H1 (cell line): ENCODE results near the gene RNASE7. TPM values are rescaled to one million over a fixed set of nuclear protein-coding genes. Genes with fewer than 3 reads are reported as not detected.

Source experiments
- HDAC6 ChIP-seq: IDR thresholded peaks from one replicate; pipeline ENCODE4 v1.7.1; 2012; ENCODE audit warnings: low read depth, mild to moderate bottlenecking, inconsistent platforms, low read length, moderate library complexity
- JUND ChIP-seq: IDR thresholded peaks from 2 replicates; pipeline ENCODE4 v1.6.1; 2011; ENCODE audit warnings: mild to moderate bottlenecking, improper control_type of control experiment, low read length
- KDM4A ChIP-seq: IDR thresholded peaks from one replicate; pipeline ENCODE4 v1.7.1; 2012; ENCODE audit warnings: low read depth, mild to moderate bottlenecking, moderate library complexity, low read length, inconsistent platforms; ENCODE audit not compliant: severe bottlenecking
- SP1 ChIP-seq: IDR thresholded peaks from 2 replicates; pipeline ENCODE4 v1.6.1; 2011; ENCODE audit warnings: low read depth, low read length
- SP4 ChIP-seq: IDR thresholded peaks from 2 replicates; pipeline ENCODE4 v1.6.1; 2012; ENCODE audit warnings: low read length, inconsistent platforms
- TAF7 ChIP-seq: optimal IDR thresholded peaks from 2 replicates; pipeline ENCODE3; 2011; ENCODE audit warnings: low read depth, mild to moderate bottlenecking, inconsistent platforms, low read length, moderate library complexity, borderline replicate concordance
- TBP ChIP-seq: IDR thresholded peaks from 2 replicates; pipeline ENCODE4 v1.6.1; 2011; ENCODE audit warnings: low read depth, low read length, improper control_type of control experiment
- polyA plus RNA-seq, 7 experiments: library from polyadenylated mRNA; depleted of rRNA in 3 of 7; stranded (reverse) in 5 of 7; unstranded in 2 of 7; fragments of >200 nt in 5 of 7; fragments of 200-250 nt in 2 of 7; gene quantifications; 1 replicate in 5 of 7; 2 replicates in 1 of 7; 4 replicates in 1 of 7; pipeline versions ENCODE4 v1.2.1 to v1.2.3, GENCODE V29; 2011 to 2013; ENCODE audit warnings: missing spikeins in 2 of 7, mixed read lengths in 2 of 7
- total RNA-seq: library from RNA; stranded (reverse); fragmentation: NEBNext Ultra II Directional; extraction: Animal tissue kit (Norgen Biotek cat#: 25700); gene quantifications from 2 replicates; pipeline ENCODE4 v1.2.1, GENCODE V29; 2021
- TF ChIP-seq, protein P1 (sequence below): IDR thresholded peaks from 2 replicates; pipeline ENCODE4 v1.6.1; 2012; ENCODE audit warnings: low read length, inconsistent platforms

Gene RNASE7
- total and polyA plus RNA-seq, 2 of the 8 experiments (the other 6 are each of a cell fraction or from before 2014, with no cell fraction given) = not detected

DNA sequence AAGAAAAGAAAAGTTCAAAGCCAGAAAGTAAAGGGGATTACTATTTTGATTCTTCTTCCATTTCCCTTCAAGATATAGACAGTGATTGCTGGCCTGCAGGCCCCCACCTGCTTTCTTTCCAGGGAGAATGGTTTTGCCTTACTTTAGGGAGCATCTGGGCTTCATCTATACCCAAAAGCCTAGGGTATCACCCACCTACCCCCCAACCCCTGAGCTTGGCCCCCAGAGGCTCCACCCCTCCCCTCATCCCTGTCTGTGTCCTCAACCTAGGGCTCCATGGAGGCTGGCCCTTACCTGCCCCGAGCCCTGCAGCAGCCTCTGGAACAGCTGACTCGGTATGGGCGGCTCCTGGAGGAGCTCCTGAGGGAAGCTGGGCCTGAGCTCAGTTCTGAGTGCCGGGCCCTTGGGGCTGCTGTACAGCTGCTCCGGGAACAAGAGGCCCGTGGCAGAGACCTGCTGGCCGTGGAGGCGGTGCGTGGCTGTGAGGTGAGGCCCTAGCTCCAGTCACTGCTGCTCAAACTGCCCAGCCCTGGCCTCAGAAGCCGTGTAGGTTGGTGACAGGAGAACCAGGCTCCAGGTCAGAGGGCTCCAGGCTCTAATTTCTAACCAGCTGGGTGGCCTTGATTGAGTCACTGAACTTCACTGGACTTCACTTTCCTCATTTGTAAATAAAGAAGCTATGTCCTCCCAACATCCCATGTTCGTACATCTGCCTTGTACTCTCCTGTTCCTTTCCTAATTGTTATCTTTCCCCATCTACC lies 41.6 kb downstream of the RNASE7 start (continued):
- TF ChIP-seq KDM4A (no peak), SP4 (no peak), HDAC6 (no peak), TAF7 (no peak), JUND (no peak), TBP (no peak), SP1 (no peak)
- TF ChIP-seq, protein P1, sequence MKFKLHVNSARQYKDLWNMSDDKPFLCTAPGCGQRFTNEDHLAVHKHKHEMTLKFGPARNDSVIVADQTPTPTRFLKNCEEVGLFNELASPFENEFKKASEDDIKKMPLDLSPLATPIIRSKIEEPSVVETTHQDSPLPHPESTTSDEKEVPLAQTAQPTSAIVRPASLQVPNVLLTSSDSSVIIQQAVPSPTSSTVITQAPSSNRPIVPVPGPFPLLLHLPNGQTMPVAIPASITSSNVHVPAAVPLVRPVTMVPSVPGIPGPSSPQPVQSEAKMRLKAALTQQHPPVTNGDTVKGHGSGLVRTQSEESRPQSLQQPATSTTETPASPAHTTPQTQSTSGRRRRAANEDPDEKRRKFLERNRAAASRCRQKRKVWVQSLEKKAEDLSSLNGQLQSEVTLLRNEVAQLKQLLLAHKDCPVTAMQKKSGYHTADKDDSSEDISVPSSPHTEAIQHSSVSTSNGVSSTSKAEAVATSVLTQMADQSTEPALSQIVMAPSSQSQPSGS = no peak
- TF ChIP-seq, all 59 proteins: peak for 0
